Fibroblast of villous mesenchyme (primary cell): ENCODE data around the gene COL5A2. TPM values are rescaled to one million over a fixed set of nuclear protein-coding genes. Genes with fewer than 3 reads are reported as not detected.

Experiments used
- DNase-seq: peaks from one replicate; pipeline ENCODE4 v3.0.0-alpha.2; 2010; ENCODE audit warnings: low read depth
- H3K4me3 ChIP-seq: 2 replicates; pipeline ENCODE4 v1.5.1; 2011; ENCODE audit warnings: low read depth, mild to moderate bottlenecking, low read length
- CTCF ChIP-seq: IDR thresholded peaks from 2 replicates; pipeline ENCODE4 v1.5.1; 2012; ENCODE audit warnings: low read depth, mild to moderate bottlenecking, low read length; ENCODE audit not compliant: insufficient read depth
- total RNA-seq: library from RNA; depleted of rRNA; stranded (reverse); fragments of >200 nt; gene quantifications from 2 replicates; pipeline ENCODE4 v1.2.3, GENCODE V29; 2012

COL5A2 gene
- total RNA-seq, 1 donor: 693 TPM

- no peak for TF ChIP-seq CTCF
- H3K4me3 ChIP-seq: peak overlapping the region; percentile 82
- no peak for DNase-seq
These were observed 3.0 kb downstream of the COL5A2 start for GRCh38 chr2:189176516-189176915.

GRCh38 chr2:189175869-189176433 lies 3.6 kb downstream of the COL5A2 start:
- no peak for TF ChIP-seq CTCF
- peak overlapping the region; percentile 82 for H3K4me3 ChIP-seq
- DNase-seq: no peak

- DNase-seq: no peak
- peak overlapping the region; percentile 17 for H3K4me3 ChIP-seq
- peak; percentile 22 for TF ChIP-seq CTCF
These were observed 7.5 kb downstream of the COL5A2 start for GRCh38 chr2:189171956-189172609.

GRCh38 chr2:189168856-189169499 lies 10.6 kb downstream of the COL5A2 start:
- no peak for DNase-seq
- no peak overlapping the region for H3K4me3 ChIP-seq
- TF ChIP-seq CTCF: no peak

- no peak for DNase-seq
- no peak overlapping the region for H3K4me3 ChIP-seq
- TF ChIP-seq CTCF: no peak
These were observed 13.7 kb downstream of the COL5A2 start for GRCh38 chr2:189165656-189166380.

GRCh38 chr2:189164746-189165145 lies 14.8 kb downstream of the COL5A2 start:
- no peak for TF ChIP-seq CTCF
- peak; percentile 81 for DNase-seq
- no peak overlapping the region for H3K4me3 ChIP-seq
